NCI-H2107 treated with DMSO at 0.1 percent for 48 hours (cell line): ENCODE measurements around the gene ZBTB20.
A peak's percentile ranks its signal among the peaks of the same experiment; 100 is the strongest.

ENCODE experiments used
- DNase-seq: peaks from one replicate; lab custom pipeline; 2025; ENCODE audit not compliant: unreplicated experiment; lab: John Stamatoyannopoulos, UW

Gene ZBTB20

DNA sequence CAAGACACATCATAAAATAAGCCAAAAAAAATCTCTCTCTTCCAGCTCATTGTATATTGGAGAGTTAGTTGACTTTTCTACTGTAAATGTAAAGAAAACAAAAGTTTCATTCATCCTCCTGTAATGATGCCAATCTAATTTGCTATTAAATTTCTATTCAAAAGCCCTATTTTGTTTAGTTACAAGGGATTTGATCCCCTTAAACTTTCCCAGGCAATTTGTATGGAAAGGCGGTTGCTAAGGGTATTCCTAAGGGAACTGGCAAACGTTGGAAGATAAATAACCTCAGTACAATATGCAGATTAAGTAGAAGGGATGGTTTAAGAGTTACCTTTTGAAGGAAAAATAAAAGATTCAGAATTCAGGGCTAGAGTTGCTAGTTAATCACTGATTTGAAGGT, 500.6 kb downstream of the ZBTB20 start:
- DNase-seq, result no peak

DNA sequence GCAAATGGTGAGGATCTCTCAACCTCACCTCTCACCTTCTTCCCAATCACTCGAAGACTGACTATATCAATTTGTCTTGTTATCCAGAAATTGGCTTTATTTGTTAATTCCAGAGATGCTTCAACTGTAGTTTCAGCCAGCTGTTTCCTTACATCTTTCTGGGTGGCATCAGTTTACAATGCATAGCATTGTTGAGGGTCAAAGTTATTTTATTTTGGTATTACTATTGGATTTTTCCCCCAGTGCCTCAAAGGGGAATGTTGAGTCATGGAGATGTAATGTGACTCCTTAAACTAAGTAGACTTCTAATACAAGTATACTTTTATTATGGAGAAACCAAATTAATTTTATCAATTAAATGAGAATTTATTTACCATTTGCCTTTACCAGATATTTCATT, 501.7 kb downstream of the ZBTB20 start:
- no peak for DNase-seq

DNA sequence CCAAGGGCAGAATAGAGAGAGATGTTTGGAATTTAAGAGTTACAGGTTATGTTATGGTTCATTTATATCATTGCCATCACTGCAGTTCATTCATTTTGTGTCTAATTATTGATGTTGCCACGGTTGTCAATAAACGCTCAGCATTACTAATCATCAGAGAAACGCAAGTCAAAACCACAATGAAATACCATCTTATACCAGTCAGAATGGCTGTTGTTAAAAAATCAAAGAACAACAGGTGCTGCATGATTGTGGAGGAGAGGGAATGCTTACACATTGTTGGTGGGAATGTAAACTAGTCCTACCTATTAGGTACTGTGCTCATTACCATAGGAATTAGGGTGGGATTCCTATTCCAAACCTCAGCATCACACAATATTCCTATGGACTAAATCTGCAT, 502.7 kb downstream of the ZBTB20 start:
- no peak for DNase-seq

DNA sequence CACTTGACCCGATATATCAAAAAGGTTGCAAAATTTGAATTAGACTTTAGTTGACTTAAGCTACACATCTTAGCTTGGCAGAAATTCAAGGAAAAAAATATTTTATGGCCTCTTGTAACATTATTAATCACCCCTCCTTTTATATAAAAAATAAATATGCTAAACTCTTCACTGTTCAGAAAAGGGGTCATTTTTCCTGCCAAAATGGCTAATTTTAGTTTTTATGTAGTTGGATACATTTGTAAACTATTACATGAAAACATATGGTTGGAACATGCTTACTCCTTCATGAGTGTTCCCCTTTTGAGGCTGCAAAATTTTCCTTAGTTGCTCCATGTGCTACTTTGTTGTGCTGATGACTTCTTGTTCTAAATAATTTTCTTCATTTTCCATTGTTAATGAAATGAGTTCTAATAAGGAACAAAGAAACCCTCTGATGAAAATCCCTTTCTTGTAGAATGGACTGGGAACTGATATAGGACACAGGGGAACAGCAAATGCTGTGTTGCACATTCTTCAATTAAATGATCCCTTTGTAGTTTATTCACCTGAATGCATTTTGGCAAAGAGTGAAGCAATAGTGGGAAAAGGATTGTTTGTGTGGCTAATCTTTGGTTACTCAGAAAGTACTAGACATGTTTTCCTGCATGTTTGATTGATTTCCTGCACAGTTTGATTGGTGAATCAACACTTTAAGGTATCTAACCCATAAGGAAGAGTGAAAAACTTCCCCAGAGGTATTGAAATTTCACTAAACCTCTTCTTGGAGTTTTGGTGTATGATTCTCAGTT, 503.9 kb downstream of the ZBTB20 start:
- DNase-seq, result no peak

DNA sequence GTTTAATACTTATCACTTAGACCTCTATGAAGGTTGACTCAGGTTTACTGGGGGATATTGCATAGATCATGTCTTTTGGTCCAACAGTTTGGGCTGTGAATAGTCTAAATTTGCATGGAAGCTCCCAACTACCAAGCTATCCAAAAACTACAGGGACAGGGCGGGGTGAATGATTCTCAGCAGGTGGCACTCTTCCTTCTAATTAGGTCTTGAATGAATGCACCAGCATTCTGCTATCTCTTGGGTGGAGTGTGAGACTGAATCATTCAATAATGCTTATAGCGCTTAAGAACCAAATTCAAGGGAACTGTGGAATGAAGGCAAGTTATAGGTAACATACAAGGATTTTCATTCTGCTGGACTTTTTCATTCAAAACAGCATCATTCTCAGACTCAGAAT, 507.0 kb downstream of the ZBTB20 start:
- no peak for DNase-seq

DNA sequence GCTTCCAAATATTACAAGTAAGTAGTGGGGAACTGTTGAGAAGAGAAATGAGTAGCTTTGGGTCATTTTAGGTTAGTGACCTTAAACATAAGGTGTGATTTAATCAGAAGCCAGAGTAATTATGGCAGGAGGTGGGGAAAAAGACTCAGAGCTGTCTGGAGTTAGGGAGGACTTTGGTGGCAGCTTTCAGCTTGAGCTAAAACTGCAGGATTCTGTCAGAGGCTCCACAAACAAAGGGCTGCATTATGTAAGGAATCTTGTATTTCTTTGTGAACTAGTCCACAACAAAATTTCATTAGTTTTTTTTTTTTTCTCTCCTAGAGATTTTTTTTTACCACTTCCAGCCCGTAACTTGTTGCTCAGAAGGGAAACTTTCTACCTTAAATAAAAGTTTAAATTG, 507.9 kb downstream of the ZBTB20 start:
- DNase-seq, result no peak

DNA sequence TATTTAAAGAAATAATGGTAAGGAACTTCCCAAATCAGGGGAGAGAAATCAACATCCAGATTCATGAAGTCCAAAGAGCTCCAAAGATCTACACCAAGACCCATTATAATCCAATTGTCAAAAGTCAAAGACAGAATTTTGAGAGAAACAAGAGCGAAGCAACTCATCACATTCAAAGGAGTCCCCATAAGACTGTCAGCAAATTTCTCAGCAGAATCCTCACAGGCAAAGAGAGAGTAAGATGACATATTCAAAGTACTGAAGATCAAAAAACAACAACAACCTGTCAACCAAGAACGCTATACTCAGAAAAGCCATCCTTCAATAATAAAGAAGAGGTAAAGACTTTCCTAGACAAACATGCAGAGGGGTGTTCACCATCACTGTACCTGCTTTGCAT, 511.2 kb downstream of the ZBTB20 start:
- no peak for DNase-seq

DNA sequence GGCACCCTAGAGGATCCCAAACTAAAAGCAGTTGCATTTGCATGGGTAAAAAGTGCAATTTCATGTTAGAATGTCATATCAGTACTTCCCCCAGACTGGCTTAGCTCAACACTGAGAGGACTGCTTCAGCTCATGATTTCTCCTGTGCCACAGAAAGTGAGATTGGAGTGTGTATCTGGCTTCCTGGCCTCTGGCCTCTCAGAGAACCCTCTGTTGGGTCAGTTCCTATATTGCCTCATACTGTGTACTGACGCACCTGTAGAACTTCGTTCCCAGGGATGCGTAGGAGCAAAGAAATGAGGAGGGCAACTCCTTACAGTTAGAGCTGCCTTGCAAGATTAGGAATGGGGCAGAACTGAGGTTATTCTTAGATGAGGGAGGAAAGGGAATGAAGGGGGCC, 512.5 kb downstream of the ZBTB20 start:
- no peak for DNase-seq

DNA sequence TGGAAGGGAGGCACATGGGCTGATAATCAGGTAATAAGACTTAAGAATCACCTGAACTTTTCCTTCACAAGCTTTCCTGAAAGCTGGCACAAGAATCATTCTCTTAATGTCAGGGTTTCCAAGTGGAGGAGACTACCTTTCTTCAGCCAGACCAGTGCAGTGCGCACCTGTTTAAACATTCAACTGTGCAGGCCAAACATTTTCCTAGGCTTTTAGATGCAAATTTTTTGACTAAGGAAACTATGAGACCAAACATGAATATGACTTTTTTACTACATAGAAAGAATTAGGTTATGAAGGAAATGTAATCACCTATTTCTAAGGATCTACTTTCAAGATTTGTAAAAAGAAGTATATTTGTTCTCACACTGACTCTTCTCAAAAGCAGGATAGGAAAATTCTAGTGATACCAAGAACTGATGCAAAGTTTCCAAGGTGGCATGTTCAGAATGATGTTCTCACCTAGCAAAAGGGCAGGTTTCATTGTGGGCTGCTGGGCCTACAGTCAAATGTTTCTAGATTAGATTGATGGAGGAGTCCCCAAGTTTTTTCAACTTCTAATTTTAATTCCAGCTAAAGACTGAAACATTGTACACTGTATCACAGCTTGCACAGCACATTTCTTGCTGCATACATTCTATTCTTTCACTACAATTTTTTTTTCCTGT, 514.2 kb downstream of the ZBTB20 start:
- DNase-seq, result no peak

DNA sequence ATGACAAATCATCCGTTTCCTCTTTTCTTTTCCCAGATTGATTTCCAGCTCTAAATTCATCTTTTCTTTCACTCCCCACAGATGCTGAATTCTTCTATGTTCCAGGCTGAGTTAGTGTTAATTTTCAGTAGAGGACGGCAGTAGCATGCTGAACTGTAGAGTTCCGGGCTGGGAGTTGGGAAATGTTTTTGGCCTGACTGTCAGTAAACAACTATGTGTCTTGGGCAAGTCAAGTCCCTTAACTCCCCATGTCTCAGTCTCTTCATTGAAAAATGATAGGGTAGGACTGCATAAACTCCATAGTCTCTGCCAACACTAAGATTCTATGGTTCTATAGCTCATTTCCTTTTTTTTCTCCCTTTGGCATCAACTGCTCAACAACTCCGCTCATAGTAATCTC, 519.3 kb downstream of the ZBTB20 start:
- no peak for DNase-seq

DNA sequence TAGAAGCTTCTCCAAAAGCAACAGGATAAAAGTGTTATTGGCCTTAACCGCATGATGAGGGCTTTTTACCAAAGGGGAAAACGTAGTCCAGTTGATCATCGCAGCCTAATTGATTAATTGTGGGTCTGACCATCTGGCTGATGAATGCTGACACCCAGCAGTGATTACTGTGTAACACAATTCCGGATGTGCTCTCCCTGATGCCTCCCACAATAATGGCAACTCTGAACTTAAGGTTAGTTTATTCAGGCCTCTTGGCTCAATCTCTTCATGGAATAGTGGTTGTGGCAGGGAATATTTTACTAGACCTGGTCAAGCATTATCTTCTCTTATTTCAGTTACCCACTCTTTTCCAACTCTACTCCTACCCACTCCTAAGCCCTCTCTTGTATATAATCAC, 520.3 kb downstream of the ZBTB20 start:
- DNase-seq, result no peak

DNA sequence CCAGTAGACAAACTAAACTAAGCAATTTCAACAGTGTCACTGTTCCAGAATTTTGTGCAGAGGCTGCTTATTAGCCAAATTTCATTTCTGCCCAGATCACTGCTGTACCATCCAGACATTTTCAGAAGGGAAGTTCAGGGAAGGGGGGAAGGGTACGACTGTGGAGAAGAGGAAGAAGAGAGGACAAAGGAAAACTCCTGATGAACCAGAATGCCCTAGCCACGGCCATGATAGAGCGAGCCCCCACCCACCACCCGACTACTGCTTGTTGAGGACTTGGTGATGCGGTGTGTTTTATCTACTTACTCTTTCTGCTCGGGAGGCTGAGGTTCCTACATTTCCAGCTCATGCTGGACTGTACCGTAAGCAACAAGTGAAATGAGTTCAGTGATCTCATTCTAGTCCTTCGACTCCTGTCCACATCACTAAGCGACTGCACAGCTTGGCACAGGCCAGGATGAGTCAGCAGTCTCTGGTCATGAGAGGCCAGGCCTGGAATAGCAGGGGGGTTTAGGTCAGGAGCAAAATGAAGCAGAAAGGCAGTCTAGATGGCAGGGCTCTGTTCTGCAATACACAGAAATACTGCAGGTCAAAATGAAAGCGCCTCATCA, 522.4 kb downstream of the ZBTB20 start:
- peak; percentile 18 for DNase-seq

DNA sequence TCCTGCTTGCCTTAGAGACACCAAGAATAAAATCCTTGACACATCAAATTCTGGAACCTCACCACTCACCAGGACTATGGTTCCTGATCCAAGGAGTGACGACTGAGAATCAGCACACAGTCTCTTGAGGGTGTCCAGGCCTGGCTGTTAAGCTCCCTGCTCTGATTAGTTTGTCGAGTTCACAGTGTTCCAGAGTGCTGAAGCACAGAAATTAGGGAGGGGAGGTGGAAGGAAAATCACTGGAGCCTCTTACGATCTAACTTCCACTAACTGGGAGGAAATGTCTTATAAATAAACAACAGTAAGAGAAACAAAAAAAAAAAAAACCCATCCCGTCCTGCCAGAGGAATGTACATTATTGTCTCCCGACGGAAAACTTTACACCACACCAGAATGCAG, 523.0 kb downstream of the ZBTB20 start:
- no peak for DNase-seq

DNA sequence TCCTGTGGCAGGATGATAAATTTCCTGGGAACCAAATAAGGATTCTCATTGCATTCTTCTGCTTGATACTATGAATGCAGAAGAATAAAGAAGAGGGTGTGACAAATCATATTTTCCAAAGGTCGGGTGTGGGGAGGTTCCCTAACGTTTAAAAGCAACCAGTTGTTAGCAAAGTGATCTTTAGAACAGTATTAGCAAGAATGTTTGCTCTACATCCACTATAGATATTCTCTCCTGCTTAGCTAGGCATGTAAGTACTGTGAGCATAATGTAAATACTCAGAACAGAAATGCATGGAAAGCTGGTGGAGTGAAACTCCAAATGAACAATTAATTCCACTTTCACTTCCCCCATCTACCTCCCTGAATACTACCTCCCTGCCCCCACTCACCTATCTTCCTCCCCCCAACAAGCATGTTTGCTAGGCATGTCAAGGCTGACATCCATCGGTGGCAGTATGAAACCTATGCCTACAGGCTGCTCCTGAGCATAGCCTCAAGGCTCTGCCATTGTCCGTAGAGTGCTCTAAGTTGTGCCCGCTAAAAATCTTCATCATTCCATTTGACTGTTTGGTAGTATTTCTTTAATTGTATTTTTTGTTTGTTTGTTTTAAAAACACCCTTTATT, 523.6 kb downstream of the ZBTB20 start:
- no peak for DNase-seq

DNA sequence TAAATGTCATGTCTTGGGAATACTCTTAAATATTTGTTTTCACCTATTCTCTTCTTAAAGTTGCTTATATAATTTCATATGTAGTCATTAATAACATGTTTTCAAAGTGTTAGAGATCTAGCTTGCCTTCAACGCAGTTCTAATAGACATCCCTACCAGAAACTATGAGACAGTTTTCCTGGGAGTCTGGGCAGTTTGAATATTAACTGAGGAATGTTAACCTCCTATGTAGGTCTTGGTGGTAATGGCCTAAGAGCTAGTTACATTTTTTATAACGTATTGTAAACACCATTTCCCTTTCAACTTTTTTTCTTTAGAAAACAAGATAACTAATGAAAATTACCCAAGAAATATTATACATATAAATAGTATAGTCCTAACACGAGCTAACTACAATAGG, 525.1 kb downstream of the ZBTB20 start:
- no peak for DNase-seq

DNA sequence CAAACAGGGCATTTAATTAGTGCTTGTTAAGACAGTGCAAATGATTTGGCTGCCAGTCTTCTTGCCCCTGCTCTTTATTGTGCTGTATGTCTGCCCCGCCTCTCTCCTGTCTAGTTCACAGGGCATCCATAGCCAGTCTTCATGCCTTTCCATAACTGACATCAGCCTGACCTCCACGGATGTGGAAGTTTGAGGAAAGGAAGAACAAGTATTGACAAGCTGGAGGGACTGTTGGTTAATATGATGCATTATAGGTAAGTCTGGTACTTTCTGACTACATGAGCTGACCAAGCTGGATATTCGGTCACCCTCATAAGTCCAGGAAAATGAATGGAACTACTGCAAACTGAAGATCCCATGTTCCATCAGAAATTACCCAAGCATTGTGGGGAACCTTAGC, 527.3 kb downstream of the ZBTB20 start:
- no peak for DNase-seq

DNA sequence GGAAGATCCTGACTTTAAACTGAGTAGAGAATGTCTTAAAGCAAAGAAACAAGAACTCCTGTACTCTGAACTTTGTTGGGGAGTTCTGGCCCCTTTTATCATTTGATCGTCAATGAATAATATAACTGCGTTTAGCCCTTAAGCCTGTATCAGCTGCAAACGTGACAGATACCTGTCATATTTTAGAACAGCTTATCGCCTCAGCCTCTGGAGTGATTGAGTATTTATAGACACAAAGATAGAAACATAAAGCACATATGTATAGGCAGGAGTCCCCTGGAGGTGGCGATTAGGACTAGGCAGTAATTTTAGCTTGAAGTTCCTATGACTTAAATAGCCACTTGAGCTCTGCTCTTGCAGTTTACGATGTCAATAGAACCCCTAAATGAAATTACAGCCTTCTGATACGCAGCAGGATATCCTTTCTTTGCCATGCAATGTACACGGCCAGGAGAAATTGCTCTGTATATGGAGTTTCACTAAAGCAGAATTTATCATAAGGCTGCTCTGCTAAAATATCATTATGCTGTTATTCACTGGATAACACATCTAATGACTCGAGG, 531.5 kb downstream of the ZBTB20 start:
- DNase-seq, result peak; percentile 85

DNA sequence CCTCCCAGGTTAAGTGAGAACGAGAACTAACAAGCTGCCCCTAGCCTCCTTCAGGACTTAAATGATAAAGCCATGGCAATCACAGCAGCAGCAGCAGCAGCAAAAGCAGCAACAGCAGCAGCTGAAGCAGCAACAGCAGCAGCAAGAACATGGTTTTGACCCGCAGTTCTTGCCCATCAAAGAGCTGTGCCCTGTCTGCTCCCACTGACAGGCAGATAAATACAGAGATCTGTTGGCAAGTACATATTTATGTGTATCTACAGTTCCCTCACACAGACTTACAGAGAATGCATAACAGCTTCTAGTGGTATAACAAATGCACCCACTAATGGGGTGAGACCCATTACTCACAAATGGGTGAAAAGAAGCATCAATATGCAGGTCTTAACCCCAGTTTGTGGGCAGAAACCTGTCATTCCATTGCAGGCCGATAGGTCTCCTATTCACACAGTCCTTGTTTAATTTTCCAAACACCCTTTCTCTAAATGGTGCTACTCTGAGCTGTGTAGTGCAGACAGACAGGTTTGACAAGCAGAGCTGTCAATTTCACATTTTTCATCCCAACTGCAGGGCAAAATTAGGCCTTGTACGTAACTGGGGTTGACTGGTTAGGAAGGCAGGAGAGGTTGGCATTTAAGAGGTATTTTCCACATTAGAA, 537.0 kb downstream of the ZBTB20 start:
- DNase-seq, result no peak

DNA sequence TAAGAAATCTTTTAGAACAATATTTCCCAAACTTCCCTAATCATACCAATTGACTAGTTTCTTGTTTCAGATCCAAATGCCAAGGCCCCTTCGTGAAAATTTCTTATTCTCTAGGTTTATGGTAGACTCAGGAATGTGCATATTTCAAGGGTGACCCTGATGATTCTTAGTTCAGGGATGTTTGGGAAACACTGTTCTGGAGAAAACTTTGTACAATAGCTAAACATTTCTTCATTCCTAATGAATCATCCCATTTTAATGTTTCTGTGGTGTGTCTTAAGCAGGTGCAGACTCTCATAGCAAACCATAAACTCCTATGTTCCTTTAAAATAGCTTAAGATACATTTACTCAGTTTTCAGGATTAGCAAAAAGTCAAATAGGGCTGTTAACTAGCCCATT, 538.8 kb downstream of the ZBTB20 start:
- no peak for DNase-seq

DNA sequence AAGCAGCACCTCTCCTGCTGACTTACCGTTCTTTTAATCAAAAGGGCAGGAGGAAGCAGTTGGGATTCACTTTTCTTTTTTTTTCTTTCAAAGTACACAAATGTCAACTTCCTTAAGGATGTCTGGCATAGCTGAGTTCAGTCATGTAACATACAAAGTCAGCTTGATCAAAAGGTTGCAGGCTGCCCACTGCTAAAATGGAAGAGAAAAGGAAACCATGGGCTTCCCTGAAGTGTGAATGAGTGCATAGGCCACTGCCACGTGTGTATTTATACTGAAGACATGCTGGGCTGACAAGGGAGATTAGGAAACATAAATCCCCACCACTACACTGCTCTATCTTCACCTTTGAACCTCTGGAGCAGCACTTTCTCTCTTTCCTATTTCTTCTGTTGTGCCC, 540.8 kb downstream of the ZBTB20 start:
- no peak for DNase-seq

DNA sequence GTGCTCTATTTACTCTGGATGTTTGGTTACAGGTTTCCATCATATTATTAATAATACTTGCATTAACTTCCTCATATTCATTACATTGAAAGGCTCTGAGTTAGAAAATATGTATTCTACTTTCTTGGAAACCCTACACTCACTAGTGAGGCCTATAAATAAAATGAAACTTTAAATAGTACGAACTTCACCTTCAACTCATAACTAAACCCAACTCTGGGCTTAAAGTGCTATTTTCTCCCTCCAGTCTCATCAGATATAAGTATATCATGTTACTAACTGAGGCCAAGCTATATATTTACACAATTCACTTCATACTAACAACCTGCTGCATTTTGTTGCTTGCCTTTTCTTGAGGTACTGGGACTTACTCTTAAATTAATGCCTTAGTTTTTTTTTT, 546.5 kb downstream of the ZBTB20 start:
- DNase-seq, result no peak
